Ureter (tissue), 1 donor: ENCODE results near the gene RPS6KA2. TPM values are rescaled to one million over a fixed set of nuclear protein-coding genes. Genes with fewer than 3 reads are reported as not detected.
A peak's percentile ranks its signal among the peaks of the same experiment; 100 is the strongest.

Experiments used
- DNase-seq: peaks from one replicate; pipeline ENCODE4 v3.0.0-alpha.2; 2020; ENCODE audit warnings: low spot score
- total RNA-seq: library from RNA; stranded (reverse); gene quantifications from one replicate; pipeline ENCODE4 v1.2.4, GENCODE V29; 2023
- donor health status: DM: yes; HTN: yes; CAD: no.

Gene RPS6KA2
- total RNA-seq, 1 donor from 2014 or later = 85.3 TPM

DNA sequence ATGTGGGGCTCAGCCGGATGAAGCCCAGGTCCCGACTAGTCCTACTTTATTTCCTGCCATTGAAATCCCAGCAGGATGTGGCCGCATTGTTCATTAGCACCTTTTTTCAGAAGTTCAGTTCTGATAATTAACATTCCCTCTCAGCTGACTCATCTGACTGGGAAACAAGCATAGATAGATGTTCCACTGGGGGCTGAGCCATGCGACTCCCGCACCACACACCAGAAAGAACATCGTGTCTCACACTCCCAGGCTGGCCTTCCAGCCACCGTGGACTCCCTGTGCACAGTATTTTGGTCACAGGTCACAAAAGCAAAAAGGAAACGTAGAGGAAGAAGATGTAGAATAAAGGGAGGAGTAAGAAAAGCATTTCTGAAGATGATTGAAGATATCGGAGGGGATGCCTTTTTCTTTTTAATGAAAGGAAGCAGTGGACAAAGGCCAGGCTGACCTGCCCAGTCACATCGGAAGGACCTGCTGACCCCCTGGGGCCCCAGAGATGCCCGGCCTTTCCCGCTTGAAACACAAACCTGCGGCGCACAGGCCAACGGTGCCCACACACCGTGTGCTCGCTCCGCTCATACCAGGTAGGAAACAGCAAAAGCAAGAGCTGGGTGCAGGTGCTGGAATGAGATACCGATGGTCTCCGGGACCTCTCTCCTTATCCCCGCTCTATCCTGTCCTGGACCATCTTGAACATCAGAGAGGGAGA lies 11.8 kb downstream of the RPS6KA2 start:
- peak; percentile 34 for DNase-seq

DNA sequence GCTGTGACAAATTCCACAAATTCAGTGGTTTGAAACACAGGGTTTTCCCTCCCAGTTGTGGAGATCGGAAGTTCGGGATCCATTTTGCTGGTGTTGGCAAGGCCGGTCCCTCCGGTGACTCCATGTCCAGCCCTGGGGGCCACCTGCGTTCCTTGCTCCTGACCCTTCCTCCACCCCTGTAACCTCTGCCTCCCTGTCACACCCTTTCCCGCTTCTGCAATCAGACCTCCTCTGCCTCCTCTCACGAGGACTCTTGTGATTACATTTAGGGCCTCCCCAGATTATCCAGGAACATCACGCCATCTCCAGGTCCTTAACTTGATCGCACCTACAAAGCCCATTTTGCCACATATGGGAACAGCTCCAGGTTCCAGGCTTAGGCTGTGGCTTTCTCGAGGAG lies 12.5 kb downstream of the RPS6KA2 start:
- DNase-seq = peak; percentile 31

DNA sequence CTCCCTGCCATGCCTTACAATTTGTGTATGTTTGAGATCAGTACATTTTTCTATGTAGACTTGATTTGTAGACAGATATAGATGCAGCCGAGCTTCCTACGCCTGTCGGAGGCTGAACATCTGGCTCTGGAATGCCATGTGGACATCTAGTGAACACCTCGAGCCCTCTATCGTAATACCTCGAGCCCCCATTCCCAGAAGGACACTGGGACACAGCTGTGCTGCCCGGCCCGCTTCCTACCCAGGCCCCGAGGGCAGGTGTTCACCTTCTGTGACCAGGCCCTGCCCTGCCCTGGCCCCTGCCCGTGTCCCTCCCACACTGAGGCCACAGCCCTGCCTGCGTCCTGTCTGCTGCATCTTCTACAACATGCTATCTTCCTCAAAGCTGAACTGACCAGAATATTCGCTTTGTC lies 12.9 kb downstream of the RPS6KA2 start:
- DNase-seq = peak; percentile 32

DNA sequence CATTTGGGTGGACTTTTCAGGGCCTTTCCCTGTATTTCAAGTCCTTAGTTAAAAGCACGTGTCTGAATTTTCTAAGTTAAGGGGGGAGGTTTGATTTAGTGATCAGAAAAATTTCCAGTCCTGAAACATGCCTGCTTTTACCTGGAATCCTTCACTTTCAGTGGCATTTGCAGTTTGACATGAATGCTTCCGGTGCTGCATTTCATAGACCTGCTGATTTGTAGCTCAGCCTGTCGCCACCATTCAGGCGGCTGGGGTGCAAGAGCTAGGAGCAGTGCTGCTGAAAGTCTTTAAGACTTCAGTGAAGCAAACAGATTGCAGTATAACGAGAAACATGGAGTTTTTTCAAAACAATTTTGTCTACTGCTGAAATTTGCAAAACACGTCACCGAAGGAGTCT lies 14.0 kb downstream of the RPS6KA2 start:
- no peak for DNase-seq

DNA sequence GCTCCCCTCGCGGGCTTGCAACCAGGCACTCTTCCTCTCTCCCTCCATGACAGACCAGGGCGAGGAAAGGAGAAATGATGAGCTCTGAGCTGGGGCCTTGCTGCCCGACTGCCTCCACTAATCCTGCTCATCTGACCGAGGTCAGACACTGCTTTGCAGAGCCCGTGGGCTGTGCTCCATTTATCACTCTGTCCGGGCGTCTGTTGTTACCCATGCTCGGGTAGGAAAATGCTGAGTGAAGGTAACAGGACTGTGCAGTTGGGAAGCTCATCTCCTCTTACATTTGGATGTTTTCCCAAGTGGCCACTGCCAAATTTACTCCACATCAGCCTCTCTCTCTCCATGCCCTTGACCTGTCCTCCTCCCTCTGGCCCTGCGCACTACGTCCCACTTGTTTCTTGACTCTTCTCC lies 14.6 kb downstream of the RPS6KA2 start:
- peak; percentile 37 for DNase-seq

DNA sequence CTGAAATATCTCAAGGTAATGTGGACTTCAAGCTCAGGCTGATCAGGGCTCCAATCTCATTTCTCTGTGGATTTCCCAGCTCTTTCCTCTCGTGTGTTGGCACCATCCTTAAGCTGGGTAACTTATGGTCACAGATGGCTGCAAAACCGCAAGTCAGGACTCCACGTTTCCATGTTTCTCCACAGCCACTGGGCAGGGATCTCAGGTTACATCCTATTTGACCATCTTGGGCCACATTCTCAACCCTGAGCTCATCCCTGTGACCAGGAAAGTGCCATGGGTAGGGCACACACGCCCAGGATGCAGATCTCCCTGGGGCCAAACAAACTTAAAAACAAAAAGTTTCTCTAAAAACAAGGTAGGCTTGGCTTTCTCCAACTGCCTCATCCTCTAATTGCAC lies 15.4 kb downstream of the RPS6KA2 start:
- peak; percentile 29 for DNase-seq

DNA sequence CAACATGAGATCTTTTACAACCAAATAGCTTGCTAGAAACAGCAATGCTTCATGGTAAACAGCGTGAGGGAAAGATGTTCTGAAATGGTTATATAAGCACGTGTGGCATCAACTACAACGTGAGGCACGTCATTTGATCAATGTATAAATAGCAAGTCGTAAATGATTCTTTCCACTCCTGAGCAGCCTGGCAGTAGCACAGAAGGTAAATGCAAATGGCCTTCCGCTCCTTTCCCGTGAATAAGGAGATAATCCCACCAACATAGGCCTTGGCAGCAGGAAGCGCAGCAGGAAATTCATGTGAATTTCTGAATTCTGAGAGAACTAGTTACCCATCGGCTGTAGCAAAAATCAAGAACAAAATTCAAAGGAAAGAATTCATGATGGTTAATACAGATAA lies 17.0 kb downstream of the RPS6KA2 start:
- no peak for DNase-seq

DNA sequence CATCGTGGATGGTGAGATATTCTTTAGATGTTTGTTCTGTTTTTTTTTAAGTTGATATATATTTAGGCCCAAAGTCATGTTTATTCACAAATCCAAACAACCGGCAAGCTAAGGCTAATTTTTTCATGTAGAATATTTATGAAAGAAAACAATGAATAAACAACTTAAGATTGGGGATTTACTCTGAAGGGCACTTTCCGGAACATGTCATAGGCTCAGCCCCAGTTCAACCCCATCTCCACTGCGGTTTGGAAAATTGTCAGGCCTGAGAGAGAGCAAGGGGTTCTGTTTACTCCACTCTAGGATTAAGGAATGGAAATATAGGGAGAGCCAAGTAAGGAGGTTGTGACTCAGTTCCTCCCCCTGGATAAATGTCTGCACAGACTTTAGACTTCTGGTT lies 18.3 kb downstream of the RPS6KA2 start:
- no peak for DNase-seq

DNA sequence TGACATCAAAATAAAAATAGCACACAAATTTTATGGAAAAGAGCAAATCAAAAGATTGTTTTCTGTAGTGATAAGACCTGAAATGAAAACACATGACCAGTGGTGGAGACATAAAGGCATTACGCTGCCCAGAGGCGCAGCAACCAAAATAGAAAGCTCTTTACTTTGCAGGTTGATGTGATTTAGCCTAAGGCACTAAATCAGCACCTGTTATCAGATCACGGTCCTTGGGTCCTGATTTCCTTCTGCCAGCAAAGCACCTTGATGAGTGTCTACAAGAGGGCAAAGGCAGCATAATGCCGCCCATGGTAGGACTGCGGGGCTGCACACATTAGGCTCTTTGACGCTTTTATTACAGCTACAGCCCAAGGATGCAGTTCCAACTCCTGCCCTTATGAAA lies 21.3 kb downstream of the RPS6KA2 start:
- DNase-seq = no peak

DNA sequence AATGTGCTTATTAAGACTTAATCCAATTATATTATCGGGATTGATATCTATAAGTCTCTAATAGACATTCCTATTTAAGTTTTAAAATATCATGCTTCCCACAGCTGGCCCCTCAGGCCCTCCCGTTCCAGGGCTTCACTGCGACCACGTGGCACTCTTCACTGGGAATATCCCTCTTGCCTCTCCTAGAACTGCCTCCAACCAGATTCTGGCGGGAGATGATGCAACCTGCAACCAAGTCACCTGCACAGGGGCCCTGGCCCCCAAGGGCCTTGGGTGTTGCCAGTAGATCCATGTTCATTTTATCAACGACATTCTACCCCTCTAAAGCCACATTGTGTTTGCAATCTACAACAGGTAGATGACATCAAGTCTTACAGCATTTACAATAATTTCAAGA lies 22.1 kb downstream of the RPS6KA2 start:
- DNase-seq = peak; percentile 26

DNA sequence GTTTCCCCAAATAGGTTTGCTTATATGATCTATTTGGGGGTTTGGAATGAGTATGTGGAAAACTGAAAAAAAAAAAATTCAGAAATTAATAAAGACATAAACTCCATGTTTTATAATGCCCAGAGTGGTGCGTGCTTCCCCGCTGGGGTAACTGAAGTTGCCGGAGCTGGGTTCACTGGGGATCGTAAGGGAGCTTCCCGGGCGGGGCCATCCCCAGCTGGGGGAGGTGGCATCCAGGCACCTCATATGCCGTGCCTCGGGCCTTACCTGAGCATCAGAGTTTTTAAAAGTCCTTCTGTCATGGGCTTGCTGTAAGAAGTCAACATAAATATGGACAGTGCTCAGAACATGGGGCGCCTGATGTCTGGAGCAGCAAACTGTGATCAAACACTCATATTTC lies 22.7 kb downstream of the RPS6KA2 start:
- no peak for DNase-seq

DNA sequence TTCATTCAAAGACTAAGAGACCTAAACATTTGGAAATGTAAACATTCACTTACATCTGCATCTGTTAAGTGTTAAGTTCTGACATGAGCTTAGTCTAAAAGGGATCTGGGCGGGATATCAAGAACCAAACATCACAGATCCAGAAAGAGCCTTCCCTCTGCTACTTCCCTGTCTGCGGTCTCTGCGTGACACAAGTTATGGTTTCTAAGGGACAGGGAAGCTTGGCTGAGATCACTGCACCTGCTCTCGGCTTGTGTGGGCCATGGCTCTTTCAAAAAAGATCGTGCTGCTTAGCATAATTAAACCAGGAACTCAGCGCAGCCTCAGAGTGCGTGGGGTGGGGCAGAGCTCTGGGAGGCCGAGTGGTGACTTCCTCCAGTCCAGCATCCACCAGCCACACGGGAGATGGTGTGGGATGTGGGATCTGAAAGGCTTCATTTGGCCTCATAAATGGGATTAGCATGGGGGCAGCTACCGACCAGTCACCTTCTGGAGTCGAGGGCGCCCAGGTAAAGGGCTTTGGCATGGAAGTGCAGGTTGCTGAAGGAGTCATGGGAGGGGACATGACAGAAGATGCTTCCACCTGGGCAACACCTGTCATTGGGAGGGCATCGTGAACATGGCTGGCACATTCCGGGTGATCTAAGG lies 23.9 kb downstream of the RPS6KA2 start:
- peak; percentile 28 for DNase-seq

DNA sequence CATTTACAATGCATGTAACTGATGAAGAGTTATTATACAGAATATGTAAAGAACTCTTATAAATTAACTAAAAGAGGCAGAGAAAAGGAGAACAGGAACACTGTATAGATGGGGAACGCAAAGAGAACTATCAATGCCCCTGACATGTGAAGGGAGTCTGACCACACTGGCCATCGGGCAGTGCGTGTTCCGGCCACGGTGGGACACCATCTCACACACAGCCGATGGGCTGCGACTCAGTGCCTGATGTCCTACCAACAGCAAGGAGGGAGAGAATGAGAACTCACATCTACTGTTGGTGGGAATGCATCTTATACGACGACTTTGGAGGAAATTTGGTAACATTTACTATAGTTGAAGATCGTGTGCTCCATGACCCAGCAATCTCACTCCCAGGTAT lies 25.1 kb downstream of the RPS6KA2 start:
- no peak for DNase-seq

DNA sequence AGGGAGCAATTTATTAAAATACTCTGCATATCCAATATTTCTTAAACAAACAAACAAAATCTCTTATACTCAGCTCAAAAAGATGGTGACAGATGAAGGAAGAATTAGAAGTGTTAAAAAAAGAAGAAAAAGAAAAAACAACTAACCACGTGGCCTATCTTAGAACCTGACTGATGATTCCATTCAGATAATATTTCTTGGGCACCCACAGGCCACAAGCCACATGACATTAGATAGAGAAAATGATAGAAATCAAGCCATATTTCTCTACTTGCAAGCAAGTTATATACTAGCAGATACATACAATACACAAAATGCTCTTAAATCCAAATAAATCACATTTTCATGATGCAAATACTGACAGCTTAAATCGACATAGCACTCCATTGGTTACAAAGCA lies 26.1 kb downstream of the RPS6KA2 start:
- DNase-seq = no peak

DNA sequence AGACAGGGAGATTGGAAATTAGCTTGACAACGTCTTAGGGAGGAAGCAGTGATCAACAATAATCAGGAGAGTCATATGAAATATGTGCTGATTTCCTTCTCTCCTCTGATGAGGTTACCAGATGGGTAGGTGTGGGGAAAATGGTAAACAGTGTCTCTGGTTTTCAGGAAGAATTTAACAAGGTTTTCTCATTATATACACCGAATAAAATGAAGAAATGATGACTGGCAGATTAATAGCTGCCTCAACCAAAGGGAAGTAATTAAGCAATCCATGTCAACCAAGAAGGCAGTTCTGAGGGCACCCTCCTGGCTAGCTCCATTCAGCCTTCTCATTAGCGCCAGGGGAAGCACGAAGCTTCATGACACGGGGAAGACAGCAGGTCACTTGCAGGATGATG lies 27.8 kb downstream of the RPS6KA2 start:
- DNase-seq = no peak

DNA sequence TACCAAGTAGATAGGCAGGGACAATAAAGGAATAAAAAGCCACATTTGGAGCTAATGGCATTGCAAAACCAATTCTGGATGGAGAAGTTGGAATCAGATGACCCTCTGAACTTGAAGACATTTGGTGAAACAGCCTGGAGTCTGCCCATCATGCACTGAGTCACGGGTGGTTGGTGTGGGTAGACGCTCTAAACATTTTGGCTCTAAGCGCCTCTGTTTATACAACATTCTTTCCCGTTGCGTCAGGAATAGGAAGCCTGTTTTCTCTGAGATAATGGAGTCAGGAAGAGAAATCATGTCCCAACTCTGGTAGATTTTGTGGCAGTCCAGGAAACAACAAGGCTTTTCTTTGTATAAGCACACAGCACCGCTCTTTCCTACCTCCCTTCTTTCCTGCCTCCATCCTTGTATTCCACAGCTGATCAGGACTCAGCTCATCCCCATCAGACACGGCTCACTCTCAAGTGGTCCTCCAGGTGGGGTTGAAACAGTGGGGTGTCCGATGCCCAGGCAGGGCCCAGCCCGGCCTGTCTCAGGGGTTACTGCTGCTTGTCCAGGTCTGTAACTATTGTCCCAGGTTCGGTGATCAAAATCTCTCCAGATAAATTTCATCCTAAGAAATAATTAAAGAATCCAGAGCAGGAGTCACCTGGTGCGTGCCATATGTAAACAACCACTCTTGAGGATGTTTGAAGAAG lies 28.5 kb downstream of the RPS6KA2 start:
- DNase-seq = no peak

DNA sequence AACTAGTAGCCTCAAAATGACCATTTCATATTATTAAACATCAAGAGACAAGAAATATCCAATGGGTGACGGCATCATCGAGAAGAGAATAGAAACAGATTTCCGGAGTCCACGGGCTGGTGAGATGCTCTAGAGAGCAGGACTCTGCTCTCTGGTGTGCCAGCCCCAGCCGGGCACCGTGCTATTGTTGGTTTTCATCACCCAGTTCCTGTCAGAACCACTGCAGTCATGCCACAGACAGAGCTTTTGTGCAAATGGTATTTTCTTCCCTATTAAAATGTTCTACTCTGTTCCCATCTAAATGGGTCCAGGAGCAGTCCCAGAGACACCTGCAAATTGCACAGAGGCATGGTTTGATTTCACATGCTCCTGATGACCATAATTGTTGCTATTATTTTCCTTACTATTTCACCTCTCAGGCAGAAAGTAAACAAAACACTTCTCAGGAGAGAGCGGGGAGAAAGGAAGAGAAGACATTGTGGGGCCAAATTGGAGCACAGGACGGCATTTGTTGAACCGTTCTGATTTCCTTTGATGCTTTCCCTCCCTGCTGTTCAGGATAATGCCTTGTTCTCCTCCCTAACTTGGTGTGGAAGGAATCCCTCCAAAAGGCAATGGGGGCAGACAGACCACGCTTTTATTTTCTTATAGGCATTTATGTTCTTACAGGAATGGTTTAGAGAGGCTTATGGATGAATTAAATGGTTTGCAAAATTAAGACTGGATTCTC lies 29.2 kb downstream of the RPS6KA2 start:
- DNase-seq = peak; percentile 34

DNA sequence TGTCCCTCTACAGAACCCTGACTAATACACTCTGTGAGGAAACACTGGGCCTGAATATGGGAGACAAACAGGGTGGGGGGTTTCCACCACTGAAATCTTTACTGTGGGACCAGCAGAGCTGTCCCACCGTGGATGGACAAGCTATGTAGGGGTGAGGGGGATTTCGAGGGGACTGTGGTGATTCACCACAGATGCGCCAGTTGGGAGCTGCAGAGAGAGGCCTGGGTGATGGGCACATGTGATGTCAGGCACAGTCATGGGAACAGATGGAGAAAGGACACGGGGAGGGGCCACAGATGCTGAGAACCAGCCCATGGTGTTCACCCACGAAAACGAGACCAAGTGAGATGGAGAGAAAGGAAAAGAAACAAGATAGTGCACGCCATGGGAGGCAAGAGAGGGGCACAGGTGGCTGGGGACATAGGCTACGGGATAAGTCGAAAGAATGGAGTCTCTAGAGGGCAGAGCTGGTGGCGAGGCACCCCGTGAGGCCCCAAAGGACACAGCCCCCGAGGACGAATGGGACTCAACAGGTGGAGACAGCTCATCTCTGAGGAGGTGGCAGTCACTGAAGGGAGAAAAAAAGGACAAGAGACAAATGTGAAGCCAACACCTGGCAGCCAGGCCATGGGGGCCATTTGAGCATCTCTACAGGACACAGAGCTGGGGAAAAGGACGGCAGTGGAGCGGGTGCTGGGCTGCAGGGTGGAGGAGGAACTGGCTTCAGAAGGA lies 30.1 kb downstream of the RPS6KA2 start:
- DNase-seq = peak; percentile 22

DNA sequence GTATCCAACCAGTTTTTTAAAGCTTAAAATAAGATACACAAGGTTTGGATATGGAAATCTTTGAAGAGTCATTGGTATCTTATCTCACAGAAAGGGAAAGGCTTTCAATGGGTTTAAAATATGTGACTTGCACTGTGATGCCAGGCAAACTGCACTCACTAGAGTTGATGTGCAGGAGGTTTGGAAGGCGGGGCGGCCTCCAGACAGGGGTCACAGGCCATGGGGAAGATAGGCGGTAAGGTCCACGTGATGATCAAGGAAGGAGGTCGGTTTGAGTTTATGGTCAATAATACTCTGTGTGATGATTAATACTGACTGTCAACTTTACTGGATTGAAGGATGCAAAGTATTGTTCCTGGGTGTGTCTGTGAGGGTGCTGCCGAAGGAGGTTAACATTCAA lies 31.1 kb downstream of the RPS6KA2 start:
- no peak for DNase-seq

DNA sequence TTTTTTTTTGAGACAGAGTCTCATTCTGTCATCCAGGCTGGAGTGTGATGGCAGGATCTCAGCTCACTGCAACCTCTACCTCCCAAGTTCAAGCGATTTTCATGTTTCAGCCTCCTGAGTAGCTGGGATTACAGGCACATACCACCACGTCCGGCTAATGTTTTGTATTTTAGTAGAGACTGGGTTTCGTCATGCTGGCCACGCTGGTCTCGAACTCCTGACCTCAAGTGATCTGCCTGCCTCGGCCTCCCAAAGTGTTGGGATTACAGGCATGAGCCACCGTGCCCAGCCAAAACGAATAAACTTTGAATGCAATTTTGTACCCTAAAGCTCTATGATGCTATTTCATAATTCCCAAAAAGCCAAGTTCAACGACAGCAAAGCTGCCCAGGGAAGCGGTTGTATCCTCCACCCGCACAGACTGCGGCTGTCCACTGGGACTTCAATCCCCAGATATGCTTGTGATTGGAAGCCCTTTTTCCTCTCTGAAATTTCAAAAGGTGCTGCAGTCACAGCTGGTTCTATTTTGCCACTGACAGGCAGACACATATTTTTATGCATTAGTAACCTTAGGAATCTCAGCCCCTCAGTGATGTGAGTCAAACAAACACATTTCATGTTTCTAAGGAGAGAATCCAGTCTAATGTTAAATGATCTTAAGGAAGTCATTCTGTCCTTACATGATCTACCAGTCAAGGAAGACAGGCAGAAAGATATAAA lies 31.8 kb downstream of the RPS6KA2 start:
- no peak for DNase-seq

DNA sequence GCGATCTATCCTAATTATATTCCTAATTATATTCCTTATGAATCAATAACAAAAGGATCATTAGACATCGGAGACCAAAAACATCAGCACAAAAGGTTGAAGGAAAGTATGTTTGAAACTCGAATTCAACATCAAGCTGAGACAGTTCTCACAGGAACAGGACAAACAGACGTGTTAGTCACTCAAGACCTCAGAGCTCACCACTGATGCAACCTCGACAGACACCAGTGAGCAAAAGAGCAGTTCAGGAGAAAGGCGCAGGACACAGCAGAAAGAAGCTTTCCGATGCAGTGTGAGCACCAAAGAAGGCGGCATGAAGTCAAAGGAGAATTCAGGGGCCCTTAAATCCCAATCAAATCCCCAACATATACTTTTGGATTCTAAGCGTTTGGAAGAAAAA lies 34.2 kb downstream of the RPS6KA2 start:
- no peak for DNase-seq
